ENCODE results near the gene DLEU7. TPM values are rescaled to one million over a fixed set of nuclear protein-coding genes. Genes with fewer than 3 reads are reported as not detected.

DLEU7 gene
- total RNA-seq, 8 experiments from 2014 or later = 0.31 to 4.8 (median 3.1) TPM; not detected in 1

DNA sequence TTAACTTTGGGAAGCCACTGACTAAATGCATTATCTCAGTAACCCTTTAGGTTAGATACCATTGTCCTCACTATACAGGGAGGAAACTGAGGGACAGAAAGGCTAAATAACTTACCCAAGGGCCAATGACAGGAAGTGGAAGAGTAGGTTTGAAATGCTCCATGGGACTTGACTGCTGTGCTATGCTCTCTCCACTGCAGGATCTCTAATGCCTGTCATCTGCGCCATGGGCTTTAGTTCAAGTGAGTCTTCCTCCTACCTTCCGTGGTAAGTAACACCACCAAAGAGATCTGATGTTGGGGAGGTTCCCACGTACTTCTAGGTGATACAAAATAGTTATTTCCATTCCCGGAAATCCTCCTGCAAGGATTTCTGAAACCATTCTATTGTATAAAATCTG is 3.7 kb downstream of the DLEU7 start:
- in situ Hi-C loops (cut with MboI; ENCODE audit: low pct_unique_long_range_greater_than_20kb in 2 of 9, low sequenced_read_pairs in 9 of 9, unreplicated experiment in 9 of 9) = no loop called here
- no peak for ATAC-seq (replicated peaks in 6 of 8)
- WGBS, 10 experiments = 50 to 96% (median 83%) methylated on average over 1 to 4 of the region's 4 CpGs; no CpG with 5 or more reads in 1 of the 10 experiments

DNA sequence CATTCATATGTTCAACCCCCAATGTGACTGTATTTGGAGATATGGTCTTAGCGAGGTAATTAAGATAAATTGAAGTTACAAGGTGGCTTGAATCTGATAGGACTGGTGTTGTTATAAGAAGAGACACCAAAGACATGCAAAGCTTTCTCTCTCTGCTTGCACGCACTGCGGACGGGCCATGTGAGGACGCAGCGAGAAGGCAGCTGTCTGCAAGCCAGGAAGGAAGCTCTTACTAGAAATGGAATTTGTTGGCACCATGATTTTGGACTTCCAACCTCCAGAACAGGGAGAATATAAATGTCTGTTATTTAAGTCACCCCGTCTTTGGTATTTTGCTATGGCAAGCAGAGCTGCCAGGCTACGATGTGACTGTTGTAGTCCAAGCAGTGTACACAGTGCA is 4.8 kb downstream of the DLEU7 start:
- in situ Hi-C loops (cut with MboI; ENCODE audit: low pct_unique_long_range_greater_than_20kb in 2 of 9, low sequenced_read_pairs in 9 of 9, unreplicated experiment in 9 of 9) = no loop called here
- H3K4me3 ChIP-seq = no peak overlapping the region
- no peak overlapping the region for H3K27ac ChIP-seq
- 0 to 100% (median 93%) methylated on average over 1 to 8 of the region's 8 CpGs; no CpG with 5 or more reads in 1 of the 10 experiments for WGBS, 10 experiments
- ATAC-seq (replicated peaks in 6 of 8) = no peak
- H3K4me1 ChIP-seq (replicated peaks in 1 of 2) = peaks cover 12 to 13% of the 10 kb centered on the region in 2 donors

More for the DNA sequence above, 3.7 kb downstream of the DLEU7 start:
- no peak overlapping the region for H3K4me3 ChIP-seq
- no peak overlapping the region for H3K27ac ChIP-seq
- peaks cover 14 to 18% of the 10 kb centered on the region in 2 donors for H3K4me1 ChIP-seq (replicated peaks in 1 of 2)

DNA sequence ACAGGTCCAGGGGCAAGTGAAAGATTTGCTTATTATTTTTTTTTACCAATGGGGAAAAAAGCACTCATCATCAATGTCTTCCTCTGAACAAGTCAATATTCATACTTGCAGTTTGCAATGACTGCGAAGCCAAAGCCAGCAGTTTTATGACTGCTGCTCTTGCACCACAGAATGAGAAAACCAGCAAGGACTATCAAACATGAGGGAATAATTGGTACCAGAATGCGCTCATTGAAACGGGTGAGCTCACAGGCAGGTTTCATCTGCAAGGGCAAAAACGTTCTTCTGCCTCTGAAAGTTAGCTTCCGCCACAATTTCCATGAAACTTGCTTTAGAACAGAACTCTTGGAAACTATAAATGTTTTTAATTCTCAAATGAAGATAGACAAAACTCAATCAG is 5.5 kb downstream of the DLEU7 start:
- Histone ChIP-seq H3K4me3 (no peak overlapping the region), H3K27ac (no peak overlapping the region), H3K4me1 (replicated peaks in 1 of 2) (peaks cover 10 to 13% of the 10 kb centered on the region in 2 donors)
- in situ Hi-C loops (cut with MboI; ENCODE audit: low pct_unique_long_range_greater_than_20kb in 2 of 9, low sequenced_read_pairs in 9 of 9, unreplicated experiment in 9 of 9) = no loop called here
- no peak for ATAC-seq (replicated peaks in 6 of 8)
- 27 to 96% (median 87%) methylated on average over 1 to 5 of the region's 5 CpGs for WGBS, 10 experiments

DNA sequence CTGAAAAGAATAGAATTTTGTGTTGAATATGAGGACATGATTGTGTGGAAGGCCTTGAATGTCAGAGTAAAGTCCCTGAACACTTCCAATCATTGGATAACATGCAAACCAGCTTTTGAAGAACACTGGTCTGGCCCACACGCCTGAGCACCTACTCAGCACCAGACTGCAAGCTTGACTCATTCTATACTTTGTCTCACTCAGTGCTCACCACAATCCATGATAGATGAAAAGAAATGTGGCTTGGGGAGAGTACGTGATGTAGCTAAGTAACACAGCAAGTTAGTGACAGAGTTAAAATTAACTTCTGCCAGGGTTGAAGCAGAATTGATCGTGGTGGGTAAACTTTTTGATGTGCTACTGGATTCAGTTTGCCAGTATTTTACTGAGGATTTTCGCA is 12.0 kb downstream of the DLEU7 start:
- H3K4me3 ChIP-seq = no peak overlapping the region
- ATAC-seq (replicated peaks in 6 of 8) = no peak
- no peak overlapping the region for H3K27ac ChIP-seq
- 53 to 100% (median 96%) methylated on average over 1 to 4 of the region's 4 CpGs; no CpG with 5 or more reads in 1 of the 10 experiments for WGBS, 10 experiments
- H3K4me1 ChIP-seq (replicated peaks in 1 of 2) = peaks cover 0 to 7% of the 10 kb centered on the region in 2 donors
- in situ Hi-C loops (cut with MboI; ENCODE audit: low pct_unique_long_range_greater_than_20kb in 2 of 9, low sequenced_read_pairs in 9 of 9, unreplicated experiment in 9 of 9) = no loop called here

DNA sequence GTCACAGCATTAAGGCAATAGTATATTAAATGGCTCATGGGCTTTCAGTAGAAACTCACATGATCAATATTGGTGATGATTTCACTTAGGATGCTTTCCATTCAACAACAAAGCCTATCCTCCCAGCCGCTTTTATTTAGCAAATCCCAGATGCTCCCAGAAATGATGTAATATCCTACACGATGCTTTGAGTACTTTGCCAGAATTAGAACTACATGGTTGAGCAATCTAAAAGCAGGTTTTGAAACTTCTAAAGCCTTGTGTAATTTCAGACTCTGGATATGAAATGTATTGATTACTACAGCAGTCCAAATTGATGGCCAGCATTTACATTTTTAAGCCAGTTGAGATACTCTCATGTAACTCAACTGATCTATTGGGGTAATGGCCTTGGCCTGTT is 13.6 kb downstream of the DLEU7 start:
- 0 to 100% (median 79%) methylated on average over 1 to 2 of the region's 2 CpGs; no CpG with 5 or more reads in 3 of the 10 experiments for WGBS, 10 experiments
- Histone ChIP-seq H3K4me1 (replicated peaks in 1 of 2) (peaks cover 0 to 7% of the 10 kb centered on the region in 2 donors), H3K4me3 (no peak overlapping the region), H3K27ac (peak overlapping the region in 1 of 2 donors; percentile 20)
- in situ Hi-C loops (cut with MboI; ENCODE audit: low pct_unique_long_range_greater_than_20kb in 2 of 9, low sequenced_read_pairs in 9 of 9, unreplicated experiment in 9 of 9) = no loop called here
- ATAC-seq (replicated peaks in 6 of 8) = peak in 5 of 8 experiments; percentile 9 to 72 (median 36)

DNA sequence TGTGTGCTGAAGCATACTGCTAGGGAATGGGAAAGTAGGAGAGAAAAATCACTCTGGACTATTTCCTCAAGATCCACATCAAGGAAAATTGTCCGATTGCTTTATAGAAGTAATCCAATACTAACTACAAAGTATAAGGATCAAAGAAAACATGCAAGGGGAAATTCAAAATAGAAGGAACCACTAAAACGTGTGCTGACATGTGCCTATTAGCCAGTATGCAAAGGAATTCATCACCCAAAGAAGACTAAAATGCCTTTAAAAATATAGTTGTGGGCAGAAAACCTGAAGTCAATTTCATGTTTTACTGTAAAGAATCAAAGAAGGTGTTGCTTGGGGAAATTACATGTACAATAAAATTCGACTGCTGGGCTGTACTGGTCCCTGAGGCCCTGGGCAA is 14.3 kb downstream of the DLEU7 start:
- Histone ChIP-seq H3K27ac (no peak overlapping the region), H3K4me1 (replicated peaks in 1 of 2) (peaks cover 0 to 7% of the 10 kb centered on the region in 2 donors), H3K4me3 (no peak overlapping the region)
- WGBS, 10 experiments = 36 to 94% (median 79%) methylated on average over 1 to 3 of the region's 3 CpGs; no CpG with 5 or more reads in 1 of the 10 experiments
- ATAC-seq (replicated peaks in 6 of 8) = no peak
- in situ Hi-C loops (cut with MboI; ENCODE audit: low pct_unique_long_range_greater_than_20kb in 2 of 9, low sequenced_read_pairs in 9 of 9, unreplicated experiment in 9 of 9) = no loop called here

DNA sequence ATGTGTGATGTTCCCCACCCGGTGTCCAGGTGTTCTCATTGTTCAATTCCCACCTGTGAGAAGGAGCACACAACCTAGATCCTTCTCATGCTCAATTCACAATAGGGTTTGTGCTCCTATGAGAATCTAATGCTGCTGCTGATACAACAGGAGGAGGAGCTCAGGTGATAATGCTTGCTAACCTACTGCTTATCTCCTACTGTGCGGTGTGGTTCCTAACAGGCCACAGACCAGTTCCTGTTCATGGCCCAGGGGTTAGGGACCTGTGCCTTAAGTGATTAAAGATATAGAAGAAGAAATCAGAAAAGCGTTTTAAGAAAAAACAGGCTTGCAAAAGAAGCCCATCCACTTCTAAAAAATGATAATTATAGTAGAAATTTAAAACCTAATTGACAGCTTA is 17.5 kb downstream of the DLEU7 start:
- Histone ChIP-seq H3K27ac (no peak overlapping the region), H3K4me3 (no peak overlapping the region), H3K4me1 (replicated peaks in 1 of 2) (peaks cover 0 to 7% of the 10 kb centered on the region in 2 donors)
- no peak for ATAC-seq (replicated peaks in 6 of 8)
- WGBS, 10 experiments = 20 to 100% (median 86%) methylated on average over 1 to 2 of the region's 3 CpGs; no CpG with 5 or more reads in 1 of the 10 experiments
- in situ Hi-C loops (cut with MboI; ENCODE audit: low pct_unique_long_range_greater_than_20kb in 2 of 9, low sequenced_read_pairs in 9 of 9, unreplicated experiment in 9 of 9) = no loop called here

DNA sequence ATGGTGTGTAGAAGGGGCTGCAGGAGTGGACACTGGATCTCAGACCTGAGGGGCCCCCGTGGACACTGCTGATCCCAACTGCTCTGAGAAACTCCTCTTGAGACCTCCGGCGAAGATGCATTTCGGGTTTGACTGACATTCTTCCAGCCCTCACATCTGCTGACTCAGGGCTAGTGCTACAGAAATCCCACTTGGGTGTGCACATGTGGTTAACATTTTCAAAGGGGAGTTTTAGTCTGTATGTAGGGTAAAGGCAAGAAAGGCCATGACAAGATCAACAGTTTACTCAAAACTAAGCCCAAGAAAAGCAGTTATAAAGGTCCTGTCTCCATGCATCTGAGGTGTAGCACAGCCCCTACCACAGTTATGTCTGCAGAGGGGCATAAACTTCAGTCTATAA is 31.2 kb downstream of the DLEU7 start:
- in situ Hi-C loops (cut with MboI; ENCODE audit: low pct_unique_long_range_greater_than_20kb in 2 of 9, low sequenced_read_pairs in 9 of 9, unreplicated experiment in 9 of 9) = loop anchor here in 1 of 9 experiments (25.0 kb wide), 1 partner anchor 725 kb away; no protein-coding TSS in a partner anchor
- Histone ChIP-seq H3K4me3 (no peak overlapping the region), H3K4me1 (replicated peaks in 1 of 2) (peaks cover 4 to 5% of the 10 kb centered on the region in 2 donors), H3K27ac (no peak overlapping the region)
- ATAC-seq (replicated peaks in 6 of 8) = no peak
- WGBS, 10 experiments = 0 to 90% (median 60%) methylated on average over 1 to 4 of the region's 4 CpGs; no CpG with 5 or more reads in 3 of the 10 experiments

DNA sequence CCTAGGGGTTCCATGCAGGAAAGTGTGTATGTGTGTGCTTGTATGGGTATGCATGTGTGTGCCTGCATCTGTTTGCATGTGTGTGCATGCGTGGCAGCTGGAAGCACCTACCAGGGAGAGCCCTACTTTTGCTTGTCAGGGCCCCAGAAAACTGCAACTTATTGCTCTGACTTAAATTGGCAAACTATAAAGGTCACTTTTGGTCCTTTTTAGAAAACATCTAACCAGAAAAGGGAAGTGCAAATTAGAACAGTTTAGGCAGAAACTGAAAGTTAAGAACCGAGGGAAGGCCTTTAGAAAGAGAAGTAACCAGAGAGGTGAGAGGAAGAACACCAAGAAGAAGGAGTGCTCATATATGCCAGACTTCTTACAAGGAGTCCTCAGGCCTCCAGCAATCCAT is 32.5 kb downstream of the DLEU7 start:
- in situ Hi-C loops (cut with MboI; ENCODE audit: low pct_unique_long_range_greater_than_20kb in 2 of 9, low sequenced_read_pairs in 9 of 9, unreplicated experiment in 9 of 9) = loop anchor here in 1 of 9 experiments (25.0 kb wide), 1 partner anchor 724 kb away; no protein-coding TSS in a partner anchor
- H3K27ac ChIP-seq = no peak overlapping the region
- H3K4me3 ChIP-seq = no peak overlapping the region
- ATAC-seq (replicated peaks in 6 of 8) = no peak
- 75 to 93% (median 87%) methylated on average over 1 to 2 of the region's 2 CpGs; no CpG with 5 or more reads in 5 of the 10 experiments for WGBS, 10 experiments
- peaks cover 4 to 5% of the 10 kb centered on the region in 2 donors for H3K4me1 ChIP-seq (replicated peaks in 1 of 2)

DNA sequence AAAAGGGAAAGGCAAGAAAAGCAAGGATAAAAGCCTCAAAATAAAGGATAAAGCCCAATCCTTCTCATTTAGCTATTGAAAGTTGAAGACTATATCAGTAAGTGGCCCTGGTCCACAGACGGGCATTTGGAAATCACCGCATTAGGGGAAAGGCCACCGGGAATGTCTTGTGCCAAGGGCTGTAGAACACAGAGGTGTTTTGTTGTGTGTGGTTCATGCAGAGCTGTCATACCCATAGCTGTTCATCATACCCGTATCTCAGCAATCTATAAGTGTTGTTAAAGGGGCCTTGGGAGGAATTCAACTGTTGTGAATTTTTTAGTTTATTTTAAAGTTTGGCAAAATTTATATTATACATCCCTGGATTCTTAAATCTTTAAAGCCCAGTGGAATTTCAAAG is 33.0 kb downstream of the DLEU7 start:
- WGBS, 10 experiments = 83 to 100% (median 100%) methylated on average over 1 to 4 of the region's 4 CpGs; no CpG with 5 or more reads in 1 of the 10 experiments
- no peak overlapping the region for H3K27ac ChIP-seq
- in situ Hi-C loops (cut with MboI; ENCODE audit: low pct_unique_long_range_greater_than_20kb in 2 of 9, low sequenced_read_pairs in 9 of 9, unreplicated experiment in 9 of 9) = loop anchor here in 1 of 9 experiments (25.0 kb wide), 1 partner anchor 723 kb away; no protein-coding TSS in a partner anchor
- H3K4me1 ChIP-seq (replicated peaks in 1 of 2) = peaks cover 4 to 5% of the 10 kb centered on the region in 2 donors
- no peak for ATAC-seq (replicated peaks in 6 of 8)
- no peak overlapping the region for H3K4me3 ChIP-seq

DNA sequence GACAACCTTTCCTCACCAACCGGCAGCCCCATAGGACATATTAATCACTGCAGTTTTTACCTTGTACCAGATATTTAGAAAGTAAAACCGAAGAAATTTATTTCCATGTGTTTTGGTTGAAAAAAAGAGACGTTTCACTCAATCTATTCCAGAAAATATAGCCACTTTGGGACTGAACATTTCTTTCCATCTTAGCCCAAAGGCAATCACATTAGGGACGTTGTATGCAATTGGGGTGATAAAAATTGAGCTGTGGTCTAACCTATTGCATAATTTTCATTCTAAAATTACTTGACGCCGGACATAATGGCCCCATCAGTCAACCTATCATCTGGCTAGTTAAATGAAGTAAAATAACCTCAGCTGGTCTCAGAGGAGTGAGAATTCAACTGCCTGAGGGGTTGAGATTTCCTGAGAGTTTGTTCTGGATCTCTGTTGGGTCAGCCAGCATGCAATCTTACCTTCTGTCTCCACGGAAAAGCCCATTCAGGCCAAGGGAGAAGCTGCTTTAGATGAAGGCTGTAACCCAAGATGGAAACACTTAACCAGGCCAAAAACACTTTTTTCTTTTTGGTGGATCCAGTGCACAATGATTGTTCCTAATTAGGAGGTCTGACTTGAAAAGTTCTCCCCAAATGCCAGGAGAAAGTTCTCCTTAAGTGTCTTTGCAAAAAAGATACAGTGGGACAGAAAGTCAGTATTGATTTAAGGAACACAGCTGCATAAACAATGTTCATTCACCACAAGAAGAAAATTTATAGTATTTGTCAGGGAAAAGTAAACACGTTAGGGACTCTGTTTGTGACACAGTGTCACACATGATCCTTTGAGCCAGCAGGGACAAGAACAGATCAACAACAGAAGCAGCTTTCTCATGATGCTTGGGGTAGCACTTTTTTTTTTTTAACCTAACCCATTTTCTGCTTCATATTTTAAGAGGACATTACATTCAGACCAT is 34.1 kb downstream of the DLEU7 start:
- Histone ChIP-seq H3K4me1 (replicated peaks in 1 of 2) (peaks cover 4 to 5% of the 10 kb centered on the region in 2 donors), H3K4me3 (no peak overlapping the region), H3K27ac (no peak overlapping the region)
- in situ Hi-C loops (cut with MboI; ENCODE audit: low pct_unique_long_range_greater_than_20kb in 2 of 9, low sequenced_read_pairs in 9 of 9, unreplicated experiment in 9 of 9) = loop anchor here in 1 of 9 experiments (25.0 kb wide), 1 partner anchor 722 kb away; no protein-coding TSS in a partner anchor
- ATAC-seq (replicated peaks in 6 of 8) = peak in 1 of 8 experiments; percentile 68
- WGBS, 10 experiments = 28 to 88% (median 72%) methylated on average over 2 to 8 of the region's 8 CpGs; no CpG with 5 or more reads in 1 of the 10 experiments

DNA sequence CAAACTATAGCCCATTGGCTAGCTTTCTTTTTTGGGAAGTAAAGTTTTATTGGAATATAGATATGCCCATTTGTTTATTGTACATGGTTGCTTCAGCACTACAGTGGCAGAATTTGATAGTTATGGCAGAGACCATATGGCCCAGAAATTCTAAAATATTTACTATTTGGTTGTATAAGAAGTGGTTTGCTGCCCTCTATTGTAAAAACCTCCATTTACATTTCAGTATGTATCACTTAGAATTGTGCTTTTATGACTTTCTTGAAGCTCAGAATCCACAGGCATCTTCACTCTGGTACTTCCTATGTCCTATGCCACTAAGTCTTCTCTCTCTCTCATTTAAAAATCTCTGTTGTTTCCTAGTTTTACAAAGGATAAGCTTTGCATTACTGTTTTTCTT is 37.7 kb downstream of the DLEU7 start:
- Histone ChIP-seq H3K4me1 (replicated peaks in 1 of 2) (peaks cover 4 to 5% of the 10 kb centered on the region in 2 donors), H3K4me3 (no peak overlapping the region), H3K27ac (no peak overlapping the region)
- ATAC-seq (replicated peaks in 6 of 8) = no peak
- in situ Hi-C loops (cut with MboI; ENCODE audit: low pct_unique_long_range_greater_than_20kb in 2 of 9, low sequenced_read_pairs in 9 of 9, unreplicated experiment in 9 of 9) = loop anchor here in 1 of 9 experiments (25.0 kb wide), 1 partner anchor 719 kb away; no protein-coding TSS in a partner anchor
